ENCODE data around the gene UBE2D2.
"Not testable (repeated sequence)": the region's sequence is repeated elsewhere in the genome, so short reads cannot be mapped to it uniquely, and the experiment has no call there.

UBE2D2 gene

GRCh38 chr5:139549162-139549894 is 11.8 kb upstream of the UBE2D2 start:
- DNase-seq: no peak

DNA sequence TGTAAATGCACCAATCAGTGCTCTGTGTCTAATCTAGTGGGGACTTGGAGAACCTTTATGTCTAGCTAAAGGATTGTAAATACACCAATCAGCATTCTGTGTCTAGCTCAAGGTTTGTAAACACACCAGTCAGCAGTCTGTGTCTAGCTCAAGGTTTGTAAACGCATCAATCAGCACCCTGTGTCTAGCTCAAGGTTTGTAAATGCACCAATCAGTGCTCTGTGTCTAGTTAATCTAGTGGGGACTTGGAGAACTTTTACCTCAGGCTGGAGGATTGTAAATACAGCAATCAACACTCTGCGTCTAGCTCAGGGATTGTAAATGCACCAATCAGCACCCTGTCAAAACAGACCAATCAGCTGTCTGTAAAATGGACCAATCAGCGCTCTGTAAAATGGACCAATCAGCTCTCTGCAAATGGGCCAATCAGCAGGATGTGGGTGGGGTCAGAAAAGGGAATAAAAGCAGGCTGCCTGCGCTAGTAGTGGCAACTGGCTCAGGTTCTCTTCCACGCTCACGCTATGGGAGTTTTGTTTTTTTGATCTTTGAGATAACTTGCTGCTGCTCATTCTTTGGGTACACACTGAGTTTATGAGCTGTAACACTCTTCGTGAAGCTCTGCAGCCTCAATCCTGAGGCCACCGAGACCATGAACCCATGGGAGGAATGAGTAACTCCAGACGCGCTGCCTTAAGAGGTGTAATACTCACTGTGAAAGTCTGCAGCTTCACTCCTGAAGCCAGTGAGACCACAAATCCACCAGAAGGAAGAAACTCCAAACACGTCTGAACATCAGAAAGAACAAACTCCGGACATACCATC is 10.9 kb upstream of the UBE2D2 start:
- not testable (repeated sequence) for DNase-seq

- no peak for DNase-seq
These were observed 9.8 kb upstream of the UBE2D2 start for GRCh38 chr5:139551191-139551889.

DNA sequence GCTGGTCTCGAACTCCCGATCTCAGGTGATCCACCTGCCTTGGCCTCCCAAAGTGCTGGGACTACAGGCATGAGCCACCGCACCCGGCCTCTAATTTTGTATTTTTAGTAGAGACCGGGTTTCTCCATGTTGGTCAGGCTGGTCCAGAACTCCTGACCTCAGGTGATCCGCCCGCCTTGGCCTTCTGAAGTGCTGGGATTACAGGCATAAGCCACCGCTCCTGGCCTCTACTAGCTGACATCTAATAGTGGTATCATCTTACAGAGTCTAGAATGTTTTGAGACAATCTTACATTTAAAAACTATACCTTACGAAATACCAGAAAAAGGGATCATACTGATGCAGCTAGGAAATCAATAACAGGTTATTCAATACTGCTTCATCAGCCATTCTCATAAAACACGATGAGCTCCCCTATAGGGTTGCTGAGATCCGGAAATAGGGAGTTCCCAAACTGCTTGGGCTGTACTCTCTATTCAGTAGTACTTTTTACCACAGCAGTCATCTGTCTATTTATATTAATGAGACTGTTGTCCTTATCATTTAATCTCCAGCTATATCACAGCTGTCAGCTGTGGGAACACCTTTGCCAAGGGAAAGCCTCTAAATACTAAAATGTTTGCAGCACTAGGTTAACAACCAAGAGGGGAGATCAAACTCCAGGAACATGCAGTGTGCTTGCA is 8.1 kb upstream of the UBE2D2 start:
- DNase-seq: no peak

DNA sequence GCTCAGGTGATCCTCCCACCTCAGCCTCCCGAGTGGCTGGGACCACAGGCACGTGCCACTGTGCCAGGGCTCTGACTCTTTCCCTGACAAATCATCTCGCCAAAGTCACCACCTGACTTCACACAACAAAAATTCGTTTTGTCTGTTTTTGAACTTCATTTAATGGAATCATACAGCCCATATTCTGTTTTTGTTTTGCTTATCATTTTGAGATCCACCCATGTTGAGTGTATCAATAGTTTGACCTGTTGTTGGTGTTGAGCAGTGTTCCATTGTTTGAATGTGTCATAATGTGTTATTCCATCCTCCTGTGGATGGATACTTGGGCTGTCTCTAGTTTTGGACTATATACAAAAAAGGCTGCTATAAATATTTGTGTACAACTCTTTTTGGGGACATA is 6.9 kb upstream of the UBE2D2 start:
- no peak for DNase-seq

DNA sequence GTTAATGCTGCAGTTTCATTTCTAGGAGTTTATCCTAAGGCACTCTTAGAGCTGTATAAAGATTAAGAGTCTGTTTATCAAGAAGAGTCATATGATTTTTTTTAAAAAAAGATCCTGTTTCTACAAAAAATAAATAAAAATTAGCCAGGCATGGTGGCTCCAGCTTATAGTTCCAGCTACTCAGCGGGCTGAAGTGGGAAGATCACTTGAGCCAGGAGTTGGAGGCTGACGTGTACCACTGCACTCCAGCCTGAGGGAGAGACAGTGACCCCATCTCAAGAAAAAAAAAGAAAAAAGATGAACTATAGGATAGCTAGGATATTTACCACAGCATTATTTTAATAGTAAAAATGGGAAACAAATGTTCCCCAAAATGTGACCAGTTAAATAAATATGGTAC is 3.3 kb upstream of the UBE2D2 start:
- no peak for DNase-seq

GRCh38 chr5:139561655-139562451 is 714 bp downstream of the UBE2D2 start:
- peak; percentile 27 to 82 (median 70) for DNase-seq

DNA sequence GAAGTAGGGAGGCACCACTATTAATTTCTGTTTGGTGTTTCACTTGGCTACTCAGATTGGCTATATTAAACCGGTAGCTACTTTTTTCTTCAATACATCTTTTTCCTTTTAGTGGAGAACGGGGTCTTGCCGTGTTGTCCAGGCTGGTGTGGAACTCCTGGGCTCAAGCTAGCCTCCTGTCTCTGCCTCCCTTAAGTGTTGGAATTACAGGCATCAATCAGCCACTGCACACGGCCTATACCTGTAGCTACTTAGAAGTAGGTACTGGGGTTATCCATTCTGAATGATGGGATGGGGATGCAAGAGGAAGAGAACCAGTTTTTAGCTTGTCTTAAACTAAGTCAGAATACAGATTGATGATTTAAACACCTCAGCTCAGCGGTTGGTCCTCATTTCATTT is 1.7 kb downstream of the UBE2D2 start:
- no peak for DNase-seq

GRCh38 chr5:139565411-139566305 is 4.5 kb downstream of the UBE2D2 start:
- peak in 1 of 3 experiments; percentile 69 for DNase-seq

DNA sequence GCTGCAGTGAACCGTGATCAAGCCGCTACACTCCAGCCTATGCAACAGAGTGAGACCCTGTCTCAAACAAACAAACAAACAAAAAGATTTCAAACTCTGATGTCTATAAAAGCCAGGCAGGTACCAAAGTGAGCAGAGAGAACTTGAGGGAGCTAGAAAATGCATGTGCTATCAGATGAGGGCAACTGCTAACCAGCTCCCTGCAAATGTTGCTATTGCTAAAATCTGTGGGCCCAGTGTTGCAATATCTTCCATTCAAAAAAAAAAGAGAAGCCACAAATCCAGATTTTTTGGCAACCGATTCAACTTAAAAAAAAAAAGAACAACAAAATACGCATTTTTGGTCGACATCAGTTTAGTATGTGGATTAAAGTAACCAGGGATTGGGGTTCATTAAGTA is 5.5 kb downstream of the UBE2D2 start:
- DNase-seq: no peak

DNA sequence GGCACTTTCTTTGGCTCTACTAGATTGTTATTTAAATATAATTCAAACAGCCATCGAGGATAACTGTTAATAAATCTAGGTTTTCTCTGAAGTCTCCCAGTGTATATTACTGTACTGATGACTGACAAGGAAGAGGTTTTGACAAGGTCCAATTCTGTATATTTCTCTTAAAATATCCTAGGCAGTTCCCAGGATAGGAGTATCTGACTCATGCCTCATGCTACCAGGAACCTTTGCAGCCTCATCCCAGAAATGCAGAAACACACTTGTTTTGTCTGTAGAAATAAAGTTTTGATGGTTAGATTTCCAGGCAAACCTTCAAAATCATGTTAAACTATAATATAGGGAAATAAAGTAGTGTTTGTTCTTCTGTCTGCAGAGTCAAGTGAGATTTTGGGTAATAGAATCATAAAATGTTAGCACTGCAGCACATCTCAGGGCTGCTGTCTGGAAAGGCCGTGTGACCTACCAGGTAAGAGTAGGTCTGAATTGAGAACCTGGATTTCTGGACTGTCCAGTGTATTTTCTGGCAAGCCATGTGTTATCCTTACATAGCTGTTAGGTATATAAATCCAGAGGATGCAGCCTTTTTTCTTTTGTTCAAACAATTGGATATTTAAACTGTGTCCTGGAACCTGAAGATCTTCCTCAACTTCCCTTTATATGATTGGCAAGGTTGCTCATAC is 8.3 kb downstream of the UBE2D2 start:
- DNase-seq: no peak

- no peak for DNase-seq
These were observed 10.4 kb downstream of the UBE2D2 start for GRCh38 chr5:139571543-139571942.

DNA sequence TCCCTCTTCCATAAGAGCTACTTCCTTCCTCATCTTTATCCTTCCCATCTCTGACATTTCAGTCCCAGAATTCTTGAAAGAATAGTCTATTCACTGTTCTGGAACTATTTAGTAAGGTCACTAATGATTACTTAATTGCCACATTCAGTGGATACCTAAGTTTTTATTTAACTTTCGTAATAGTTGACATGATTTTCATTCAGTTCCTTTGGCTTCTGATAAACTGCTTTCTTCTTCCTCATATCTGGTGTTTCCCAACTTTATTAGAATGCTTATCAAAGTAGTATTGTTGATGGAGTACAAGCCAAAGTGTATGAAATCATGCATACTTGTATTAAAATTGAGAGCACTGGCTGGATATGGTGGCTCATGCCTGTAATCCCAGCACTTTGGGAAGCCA is 10.8 kb downstream of the UBE2D2 start:
- DNase-seq: no peak

GRCh38 chr5:139574641-139575312 is 13.6 kb downstream of the UBE2D2 start:
- DNase-seq: peak in 1 of 3 experiments; percentile 6

GRCh38 chr5:139575313-139575646 is 14.1 kb downstream of the UBE2D2 start:
- no peak for DNase-seq

DNA sequence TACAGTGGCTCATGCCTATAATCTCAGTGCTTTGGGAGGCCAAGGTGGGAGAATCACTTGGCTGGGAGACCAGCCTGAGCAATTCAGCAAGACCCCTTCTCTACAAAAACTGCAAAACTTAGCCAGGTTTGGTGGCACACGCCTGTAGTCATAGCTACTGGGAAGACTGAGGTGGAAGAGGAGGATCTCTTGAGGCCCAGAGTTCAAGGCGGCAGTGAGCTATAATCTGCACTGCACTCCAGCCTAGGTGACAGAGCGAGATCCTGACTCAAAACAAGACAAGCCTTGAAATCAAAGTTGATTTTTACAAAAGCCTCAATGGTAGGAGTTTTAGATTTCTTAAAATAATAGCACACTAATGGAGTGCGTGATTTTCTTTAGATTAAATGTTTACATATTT is 14.6 kb downstream of the UBE2D2 start:
- no peak for DNase-seq

DNA sequence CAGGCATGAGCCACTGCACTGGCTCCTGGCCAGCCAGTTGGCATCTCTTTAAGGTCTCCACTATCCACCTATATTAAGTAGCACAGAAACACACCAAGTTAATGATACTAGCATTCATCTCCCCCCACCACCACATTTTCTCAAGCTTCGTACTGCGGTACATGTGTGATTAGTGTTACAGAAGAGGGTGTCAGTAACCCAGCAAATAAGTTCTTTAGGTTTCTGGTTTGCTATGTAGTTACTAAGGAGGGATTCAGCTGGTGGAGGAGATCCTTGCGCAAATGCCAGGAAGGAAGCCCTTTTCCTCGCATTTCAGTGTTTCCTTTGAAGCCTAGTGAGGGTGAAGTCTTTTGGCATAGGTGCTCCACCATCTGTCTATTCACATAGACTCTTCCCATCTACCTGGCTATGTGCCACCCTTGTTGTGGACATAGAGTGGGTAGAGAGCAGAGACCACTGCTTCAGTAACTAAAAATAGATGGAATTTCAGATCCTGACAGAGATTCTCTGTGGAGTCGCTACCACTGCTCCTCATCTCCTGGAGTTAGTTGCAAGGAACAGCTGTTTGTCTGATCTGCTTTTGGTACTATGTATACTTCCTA is 16.7 kb downstream of the UBE2D2 start:
- no peak for DNase-seq

- no peak for DNase-seq
These were observed 17.2 kb downstream of the UBE2D2 start for GRCh38 chr5:139578325-139578724.

GRCh38 chr5:139582181-139582580 is 21.0 kb downstream of the UBE2D2 start:
- DNase-seq: not testable (repeated sequence)

DNA sequence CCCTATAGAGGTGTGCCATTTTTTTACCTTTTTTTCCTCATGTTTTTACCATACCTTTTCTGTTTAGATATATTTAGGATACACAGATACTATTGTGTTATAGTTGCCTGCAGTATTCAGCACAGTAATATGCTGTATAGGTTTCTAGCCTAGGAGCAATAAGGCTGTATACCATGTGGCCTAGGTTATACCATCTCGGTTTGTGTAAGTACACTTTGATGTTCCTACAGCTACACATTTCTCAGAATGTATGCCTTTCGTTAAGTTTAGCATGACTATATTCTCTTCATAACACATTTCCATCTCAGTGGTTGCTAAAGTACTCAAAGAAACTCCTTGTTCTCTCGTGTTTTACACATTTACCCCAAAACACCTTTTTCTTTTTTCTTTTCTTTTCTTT is 23.0 kb downstream of the UBE2D2 start:
- DNase-seq: no peak
